Measurements from ENCODE around the gene TOX2.

The TOX2 gene

DNA sequence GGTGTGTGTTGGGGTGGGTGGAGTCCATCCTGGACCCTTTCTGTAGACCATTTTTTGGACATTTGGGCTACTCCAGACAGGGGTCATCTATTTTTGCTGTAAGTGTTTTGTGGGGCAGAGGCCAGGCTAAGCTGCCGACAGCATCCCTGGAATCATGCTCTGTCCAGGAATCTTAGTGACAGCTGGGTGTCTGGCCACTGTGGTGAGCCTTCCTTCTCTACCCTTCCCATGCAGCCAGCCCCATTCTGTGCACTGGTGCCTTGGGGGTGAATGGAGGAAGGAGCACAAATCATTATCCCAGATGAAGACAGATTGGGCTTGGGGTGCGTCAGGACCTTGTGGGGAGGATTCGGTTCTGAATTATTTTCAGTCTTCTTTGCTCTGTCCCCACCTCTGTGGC lies 20.2 kb downstream of the TOX2 start:
- H3K27me3 ChIP-seq (replicated peaks in 2 of 5; ENCODE audit: control insufficient read depth in 4 of 5, insufficient read depth in 5 of 5, low read length in 4 of 5) = peaks cover 0 to 34% (median 9%) of the 10 kb centered on the region in 5 experiments
- 100% methylated on average over 3 of the region's 3 CpGs for WGBS (ENCODE audit: insufficient coverage)
- POLR2A ChIA-PET = interaction anchor here (0.6 kb wide), 1 partner anchor 126 kb away, joined by 3 read pairs; no protein-coding TSS in a partner anchor
- CTCF ChIA-PET = interaction anchor here (1.6 kb wide), 1 partner anchor 9 kb away, joined by 9 read pairs; no protein-coding TSS in a partner anchor
- no peaks in the 10 kb centered on the region for H3K36me3 ChIP-seq (ENCODE audit: control insufficient read depth in 4 of 4, insufficient read depth in 4 of 4, low read length in 3 of 4)
- no peak overlapping the region for H3K27ac ChIP-seq (ENCODE audit: insufficient read depth in 1 of 2, low read depth in 1 of 2, low read length in 2 of 2, poor library complexity in 1 of 2, severe bottlenecking in 2 of 2)
- no peak for DNase-seq
- H3K9me3 ChIP-seq (ENCODE audit: control extremely low read depth in 1 of 5, control insufficient read depth in 4 of 5, insufficient read depth in 2 of 5, low read depth in 1 of 5, low read length in 4 of 5) = no peaks in the 10 kb centered on the region
- no peaks in the 10 kb centered on the region for H3K4me1 ChIP-seq (ENCODE audit: control extremely low read depth in 1 of 4, control insufficient read depth in 4 of 4, insufficient read depth in 4 of 4, low read length in 3 of 4)
- H3K4me3 ChIP-seq (ENCODE audit: control insufficient read depth in 1 of 7, extremely low read depth in 1 of 7, insufficient read depth in 4 of 7, low read depth in 2 of 7, low read length in 6 of 7) = no peak overlapping the region

DNA sequence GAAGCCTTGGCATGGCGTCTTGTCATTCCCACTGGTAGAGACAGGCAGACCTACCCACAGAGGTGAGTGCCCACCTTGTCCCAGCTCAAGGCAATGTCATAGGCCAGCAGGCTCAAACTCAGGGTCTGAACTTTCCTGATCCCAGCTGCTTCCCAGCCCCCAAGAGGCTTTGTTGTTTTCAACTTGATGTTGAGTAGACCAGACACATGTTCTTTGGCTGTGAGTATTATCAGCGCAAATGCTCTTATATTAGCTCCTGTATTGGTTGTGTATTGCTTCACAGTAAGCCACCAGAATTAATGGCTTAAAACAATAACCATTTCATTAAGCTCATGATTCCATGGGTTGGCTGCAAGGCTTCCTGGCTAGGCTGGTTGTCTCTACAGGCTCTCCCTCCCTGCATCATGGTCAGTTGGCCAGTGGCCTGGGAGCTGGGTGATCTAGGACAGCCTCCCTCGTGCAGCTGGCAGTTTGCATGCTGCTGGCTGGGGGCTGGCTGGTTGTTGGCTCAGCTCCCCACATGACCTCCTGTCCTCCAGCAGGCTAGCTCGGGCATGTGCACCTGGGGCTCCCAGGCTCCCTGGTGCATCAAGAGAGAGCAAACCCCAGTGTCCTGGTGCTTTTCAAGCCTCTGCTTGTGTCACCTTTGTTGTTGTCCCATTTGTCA lies 21.6 kb downstream of the TOX2 start:
- WGBS (ENCODE audit: insufficient coverage) = 90% methylated on average over 3 of the region's 4 CpGs
- POLR2A ChIA-PET = interaction anchor here (0.7 kb wide), 1 partner anchor 744 kb away, joined by 3 read pairs; no protein-coding TSS in a partner anchor
- DNase-seq = no peak
- peaks cover 0 to 4% (median 3%) of the 10 kb centered on the region in 4 experiments for H3K4me1 ChIP-seq (ENCODE audit: control extremely low read depth in 1 of 4, control insufficient read depth in 4 of 4, insufficient read depth in 4 of 4, low read length in 3 of 4)
- peaks cover 0 to 33% (median 9%) of the 10 kb centered on the region in 5 experiments for H3K27me3 ChIP-seq (replicated peaks in 2 of 5; ENCODE audit: control insufficient read depth in 4 of 5, insufficient read depth in 5 of 5, low read length in 4 of 5)
- H3K4me3 ChIP-seq (ENCODE audit: control insufficient read depth in 1 of 7, extremely low read depth in 1 of 7, insufficient read depth in 4 of 7, low read depth in 2 of 7, low read length in 6 of 7) = no peak overlapping the region
- CTCF ChIA-PET = interaction anchor here (1.2 to 2.1 kb wide), 3 partner anchors 10 to 12 kb away, joined by 3 to 9 read pairs (median 7); no protein-coding TSS in a partner anchor
- no peaks in the 10 kb centered on the region for H3K36me3 ChIP-seq (ENCODE audit: control insufficient read depth in 4 of 4, insufficient read depth in 4 of 4, low read length in 3 of 4)
- no peaks in the 10 kb centered on the region for H3K9me3 ChIP-seq (ENCODE audit: control extremely low read depth in 1 of 5, control insufficient read depth in 4 of 5, insufficient read depth in 2 of 5, low read depth in 1 of 5, low read length in 4 of 5)
- no peak overlapping the region for H3K27ac ChIP-seq (ENCODE audit: insufficient read depth in 1 of 2, low read depth in 1 of 2, low read length in 2 of 2, poor library complexity in 1 of 2, severe bottlenecking in 2 of 2)

GRCh38 chr20:43936805-43937204 lies 22.2 kb downstream of the TOX2 start:
- ChIA-PET POLR2A (no interaction called here), CTCF (interaction anchor here (0.6 to 2.1 kb wide), 3 partner anchors 9 to 492 kb away, joined by 3 to 7 read pairs (median 3); no protein-coding TSS in a partner anchor)
- no peaks in the 10 kb centered on the region for H3K9me3 ChIP-seq (ENCODE audit: control extremely low read depth in 1 of 5, control insufficient read depth in 4 of 5, insufficient read depth in 2 of 5, low read depth in 1 of 5, low read length in 4 of 5)
- H3K36me3 ChIP-seq (ENCODE audit: control insufficient read depth in 4 of 4, insufficient read depth in 4 of 4, low read length in 3 of 4) = no peaks in the 10 kb centered on the region
- 97% methylated on average over 6 of the region's 7 CpGs for WGBS (ENCODE audit: insufficient coverage)
- H3K27ac ChIP-seq (ENCODE audit: insufficient read depth in 1 of 2, low read depth in 1 of 2, low read length in 2 of 2, poor library complexity in 1 of 2, severe bottlenecking in 2 of 2) = no peak overlapping the region
- peaks cover 0 to 33% (median 9%) of the 10 kb centered on the region in 5 experiments for H3K27me3 ChIP-seq (replicated peaks in 2 of 5; ENCODE audit: control insufficient read depth in 4 of 5, insufficient read depth in 5 of 5, low read length in 4 of 5)
- no peak overlapping the region for H3K4me3 ChIP-seq (ENCODE audit: control insufficient read depth in 1 of 7, extremely low read depth in 1 of 7, insufficient read depth in 4 of 7, low read depth in 2 of 7, low read length in 6 of 7)
- peaks cover 2 to 10% (median 8%) of the 10 kb centered on the region in 4 experiments for H3K4me1 ChIP-seq (ENCODE audit: control extremely low read depth in 1 of 4, control insufficient read depth in 4 of 4, insufficient read depth in 4 of 4, low read length in 3 of 4)
- no peak for DNase-seq

DNA sequence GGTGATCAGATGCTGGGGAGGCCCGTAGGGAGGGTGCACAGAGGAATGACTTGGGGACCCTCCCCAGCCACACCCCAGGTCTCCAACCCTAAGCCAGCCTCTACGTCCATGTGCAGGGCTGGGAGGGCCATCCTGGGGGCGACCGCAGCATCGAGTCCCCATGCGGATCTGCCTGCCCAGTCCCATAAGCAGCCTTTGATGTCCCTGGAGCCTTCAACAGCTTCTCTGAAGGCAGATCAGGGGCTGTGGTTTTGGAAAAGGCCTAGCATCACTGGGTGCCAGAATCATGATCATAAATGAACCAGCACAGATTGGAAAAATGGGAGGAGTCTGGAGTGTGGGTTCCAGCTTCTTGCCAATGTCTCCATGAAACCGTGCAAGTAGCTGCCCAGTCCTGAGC lies 22.9 kb downstream of the TOX2 start:
- H3K4me3 ChIP-seq (ENCODE audit: control insufficient read depth in 1 of 7, extremely low read depth in 1 of 7, insufficient read depth in 4 of 7, low read depth in 2 of 7, low read length in 6 of 7) = no peak overlapping the region
- peaks cover 8 to 17% (median 16%) of the 10 kb centered on the region in 4 experiments for H3K4me1 ChIP-seq (ENCODE audit: control extremely low read depth in 1 of 4, control insufficient read depth in 4 of 4, insufficient read depth in 4 of 4, low read length in 3 of 4)
- WGBS (ENCODE audit: insufficient coverage) = 97% methylated on average over 6 of the region's 7 CpGs
- H3K9me3 ChIP-seq (ENCODE audit: control extremely low read depth in 1 of 5, control insufficient read depth in 4 of 5, insufficient read depth in 2 of 5, low read depth in 1 of 5, low read length in 4 of 5) = no peaks in the 10 kb centered on the region
- H3K36me3 ChIP-seq (ENCODE audit: control insufficient read depth in 4 of 4, insufficient read depth in 4 of 4, low read length in 3 of 4) = no peaks in the 10 kb centered on the region
- POLR2A ChIA-PET = no interaction called here
- CTCF ChIA-PET = interaction anchor here (0.6 to 2.1 kb wide), 3 partner anchors 9 to 492 kb away, joined by 3 to 7 read pairs (median 3); no protein-coding TSS in a partner anchor
- no peak for DNase-seq
- H3K27me3 ChIP-seq (replicated peaks in 2 of 5; ENCODE audit: control insufficient read depth in 4 of 5, insufficient read depth in 5 of 5, low read length in 4 of 5) = peaks cover 0 to 30% (median 9%) of the 10 kb centered on the region in 5 experiments
- H3K27ac ChIP-seq (ENCODE audit: insufficient read depth in 1 of 2, low read depth in 1 of 2, low read length in 2 of 2, poor library complexity in 1 of 2, severe bottlenecking in 2 of 2) = no peak overlapping the region

DNA sequence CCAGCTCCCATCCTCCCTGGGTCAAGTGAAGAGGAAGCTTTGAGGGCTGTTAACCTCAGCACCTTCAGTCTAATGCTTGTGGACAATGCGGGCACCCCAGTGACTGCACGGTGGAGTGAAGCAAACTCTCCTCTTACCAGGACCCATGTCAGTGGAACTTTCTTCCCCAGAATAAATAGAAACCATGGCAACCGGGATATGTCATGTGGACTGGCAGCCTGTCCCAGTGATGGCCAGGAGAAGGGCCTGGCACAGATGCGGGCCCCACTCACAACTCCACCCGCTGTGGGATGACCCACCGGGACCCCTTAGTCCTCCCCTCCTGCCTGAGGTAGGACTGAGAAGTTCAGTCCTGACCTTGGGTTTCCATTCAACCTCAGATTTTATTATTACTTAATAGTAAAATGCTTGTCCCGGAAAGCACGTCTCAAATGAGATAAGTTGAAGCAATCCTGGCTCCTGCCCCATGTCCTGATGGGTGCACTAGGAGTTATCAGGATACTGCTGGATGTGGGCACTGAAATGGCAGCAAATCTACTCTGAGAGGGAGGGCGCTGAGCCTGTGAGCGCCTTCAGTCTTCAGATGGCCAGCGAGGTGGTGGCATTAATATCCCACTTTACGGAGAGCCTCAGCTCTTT lies 23.5 kb downstream of the TOX2 start:
- CTCF ChIA-PET = no interaction called here
- H3K4me1 ChIP-seq (ENCODE audit: control extremely low read depth in 1 of 4, control insufficient read depth in 4 of 4, insufficient read depth in 4 of 4, low read length in 3 of 4) = peaks cover 8 to 22% (median 21%) of the 10 kb centered on the region in 4 experiments

GRCh38 chr20:43938932-43939761 lies 24.5 kb downstream of the TOX2 start:
- no peaks in the 10 kb centered on the region for H3K9me3 ChIP-seq (ENCODE audit: control extremely low read depth in 1 of 5, control insufficient read depth in 4 of 5, insufficient read depth in 2 of 5, low read depth in 1 of 5, low read length in 4 of 5)
- DNase-seq = no peak
- 97% methylated on average over 8 of the region's 9 CpGs for WGBS (ENCODE audit: insufficient coverage)
- H3K27me3 ChIP-seq (replicated peaks in 2 of 5; ENCODE audit: control insufficient read depth in 4 of 5, insufficient read depth in 5 of 5, low read length in 4 of 5) = peaks cover 0 to 23% (median 6%) of the 10 kb centered on the region in 5 experiments
- no peaks in the 10 kb centered on the region for H3K36me3 ChIP-seq (ENCODE audit: control insufficient read depth in 4 of 4, insufficient read depth in 4 of 4, low read length in 3 of 4)
- ChIA-PET POLR2A (interaction anchor here (0.7 kb wide), 1 partner anchor 14 kb away, joined by 3 read pairs; no protein-coding TSS in a partner anchor), CTCF (interaction anchor here (0.6 to 0.9 kb wide), 2 partner anchors 10 to 57 kb away, joined by 3 to 4 read pairs; no protein-coding TSS in a partner anchor)
- H3K4me1 ChIP-seq (ENCODE audit: control extremely low read depth in 1 of 4, control insufficient read depth in 4 of 4, insufficient read depth in 4 of 4, low read length in 3 of 4) = peaks cover 8 to 26% (median 24%) of the 10 kb centered on the region in 4 experiments
- H3K27ac ChIP-seq (ENCODE audit: insufficient read depth in 1 of 2, low read depth in 1 of 2, low read length in 2 of 2, poor library complexity in 1 of 2, severe bottlenecking in 2 of 2) = no peak overlapping the region
- no peak overlapping the region for H3K4me3 ChIP-seq (ENCODE audit: control insufficient read depth in 1 of 7, extremely low read depth in 1 of 7, insufficient read depth in 4 of 7, low read depth in 2 of 7, low read length in 6 of 7)

More for the DNA sequence above, 23.5 kb downstream of the TOX2 start:
- H3K9me3 ChIP-seq (ENCODE audit: control extremely low read depth in 1 of 5, control insufficient read depth in 4 of 5, insufficient read depth in 2 of 5, low read depth in 1 of 5, low read length in 4 of 5) = no peaks in the 10 kb centered on the region
- H3K4me3 ChIP-seq (ENCODE audit: control insufficient read depth in 1 of 7, extremely low read depth in 1 of 7, insufficient read depth in 4 of 7, low read depth in 2 of 7, low read length in 6 of 7) = no peak overlapping the region
- no peak for DNase-seq
- WGBS (ENCODE audit: insufficient coverage) = 93% methylated on average over 8 of the region's 12 CpGs
- H3K27ac ChIP-seq (ENCODE audit: insufficient read depth in 1 of 2, low read depth in 1 of 2, low read length in 2 of 2, poor library complexity in 1 of 2, severe bottlenecking in 2 of 2) = no peak overlapping the region
- H3K27me3 ChIP-seq (replicated peaks in 2 of 5; ENCODE audit: control insufficient read depth in 4 of 5, insufficient read depth in 5 of 5, low read length in 4 of 5) = peaks cover 0 to 26% (median 9%) of the 10 kb centered on the region in 5 experiments
- POLR2A ChIA-PET = interaction anchor here (0.7 kb wide), 1 partner anchor 13 kb away, joined by 3 read pairs; no protein-coding TSS in a partner anchor
- H3K36me3 ChIP-seq (ENCODE audit: control insufficient read depth in 4 of 4, insufficient read depth in 4 of 4, low read length in 3 of 4) = no peaks in the 10 kb centered on the region

Data from common myeloid progenitor, CD34-positive (primary cell).